ENCODE results near the gene HIPK1. TPM values are rescaled to one million over a fixed set of nuclear protein-coding genes. Genes with fewer than 3 reads are reported as not detected.

Gene HIPK1
- total RNA-seq, 1 donor from 2014 or later = 52.2 TPM

DNA sequence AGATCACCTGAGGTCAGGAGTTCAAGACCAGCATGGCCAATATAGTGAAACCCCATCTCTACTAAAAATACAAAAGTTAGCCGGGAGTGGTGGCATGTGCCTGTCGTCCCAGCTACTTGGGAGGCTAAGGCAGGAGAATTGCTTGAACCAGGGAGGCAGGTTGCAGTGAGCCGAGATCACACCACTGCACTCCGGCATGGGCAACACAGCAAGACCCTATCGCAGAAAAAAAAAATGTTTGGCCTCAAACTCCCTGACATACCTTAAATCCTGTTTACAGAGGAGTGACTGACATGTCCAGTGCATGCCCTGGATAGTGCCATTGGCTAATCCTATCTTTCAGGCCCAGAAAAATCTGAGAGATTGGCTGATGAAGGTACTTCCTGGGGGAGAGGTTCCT lies 12.2 kb upstream of the HIPK1 start:
- intact Hi-C loops (cut with micrococcal nuclease) = no loop called here
- no peak overlapping the region for H3K4me3 ChIP-seq
- H3K4me1 ChIP-seq = peaks cover 16% of the 10 kb centered on the region
- H3K27ac ChIP-seq (replicated peaks) = no peak overlapping the region
- TF ChIP-seq, protein P1, sequence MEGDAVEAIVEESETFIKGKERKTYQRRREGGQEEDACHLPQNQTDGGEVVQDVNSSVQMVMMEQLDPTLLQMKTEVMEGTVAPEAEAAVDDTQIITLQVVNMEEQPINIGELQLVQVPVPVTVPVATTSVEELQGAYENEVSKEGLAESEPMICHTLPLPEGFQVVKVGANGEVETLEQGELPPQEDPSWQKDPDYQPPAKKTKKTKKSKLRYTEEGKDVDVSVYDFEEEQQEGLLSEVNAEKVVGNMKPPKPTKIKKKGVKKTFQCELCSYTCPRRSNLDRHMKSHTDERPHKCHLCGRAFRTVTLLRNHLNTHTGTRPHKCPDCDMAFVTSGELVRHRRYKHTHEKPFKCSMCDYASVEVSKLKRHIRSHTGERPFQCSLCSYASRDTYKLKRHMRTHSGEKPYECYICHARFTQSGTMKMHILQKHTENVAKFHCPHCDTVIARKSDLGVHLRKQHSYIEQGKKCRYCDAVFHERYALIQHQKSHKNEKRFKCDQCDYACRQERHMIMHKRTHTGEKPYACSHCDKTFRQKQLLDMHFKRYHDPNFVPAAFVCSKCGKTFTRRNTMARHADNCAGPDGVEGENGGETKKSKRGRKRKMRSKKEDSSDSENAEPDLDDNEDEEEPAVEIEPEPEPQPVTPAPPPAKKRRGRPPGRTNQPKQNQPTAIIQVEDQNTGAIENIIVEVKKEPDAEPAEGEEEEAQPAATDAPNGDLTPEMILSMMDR (IDR thresholded peaks at IDR 0.05; ENCODE audit: borderline replicate concordance) = no peak
- no peak for DNase-seq
- H3K36me3 ChIP-seq = peaks cover under 1% of the 10 kb centered on the region
- H3K9me3 ChIP-seq (replicated peaks) = no peaks in the 10 kb centered on the region
- no peaks in the 10 kb centered on the region for H3K27me3 ChIP-seq (ENCODE audit: low read depth)

DNA sequence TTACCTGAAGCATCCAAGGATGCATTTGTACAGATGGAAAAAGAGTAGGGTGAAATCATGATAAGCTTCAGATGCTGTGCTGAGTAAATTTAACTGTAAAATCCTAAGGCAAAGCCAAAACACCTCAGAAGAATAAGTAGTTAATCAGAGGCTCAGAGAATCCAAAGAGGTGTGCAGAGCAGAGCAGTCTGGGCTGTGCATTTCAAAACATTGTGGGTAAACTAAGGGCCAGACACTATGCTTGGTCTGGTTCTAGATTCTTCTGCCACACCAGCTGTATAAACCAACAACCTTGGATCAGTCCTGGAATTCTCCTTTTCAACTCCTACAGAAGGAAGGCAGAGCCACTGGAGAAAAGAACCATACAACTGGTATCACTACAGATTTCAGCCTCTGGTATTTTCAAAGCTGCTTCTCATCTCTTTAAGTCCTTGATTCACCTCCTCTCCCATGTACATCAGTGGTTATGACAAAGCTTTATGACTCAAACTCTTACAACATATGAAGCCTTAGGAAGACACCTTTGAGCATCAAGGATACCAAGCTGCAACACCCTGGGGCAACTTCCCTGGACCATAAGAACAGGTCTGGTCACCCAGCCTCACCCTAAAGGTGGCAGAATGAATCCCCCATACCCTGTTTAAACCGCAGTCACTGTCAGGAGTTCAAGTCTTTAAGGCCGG lies 11.6 kb upstream of the HIPK1 start:
- TF ChIP-seq, protein P1 (IDR thresholded peaks at IDR 0.05; ENCODE audit: borderline replicate concordance) = no peak
- intact Hi-C loops (cut with micrococcal nuclease) = no loop called here
- Histone ChIP-seq H3K4me1 (peaks cover 11% of the 10 kb centered on the region), H3K9me3 (replicated peaks) (no peaks in the 10 kb centered on the region), H3K27ac (replicated peaks) (no peak overlapping the region), H3K4me3 (no peak overlapping the region), H3K36me3 (no peaks in the 10 kb centered on the region), H3K27me3 (ENCODE audit: low read depth) (no peaks in the 10 kb centered on the region)
- DNase-seq = no peak

GRCh38 chr1:113918243-113918642 lies 10.9 kb upstream of the HIPK1 start:
- no peak for DNase-seq
- TF ChIP-seq, protein P1 (IDR thresholded peaks at IDR 0.05; ENCODE audit: borderline replicate concordance) = no peak
- intact Hi-C loops (cut with micrococcal nuclease) = no loop called here

GRCh38 chr1:113922957-113923356 lies 6.2 kb upstream of the HIPK1 start:
- Histone ChIP-seq H3K4me3 (no peak overlapping the region), H3K27me3 (ENCODE audit: low read depth) (no peaks in the 10 kb centered on the region), H3K36me3 (no peaks in the 10 kb centered on the region), H3K9me3 (replicated peaks) (no peaks in the 10 kb centered on the region), H3K4me1 (peaks cover 4% of the 10 kb centered on the region), H3K27ac (replicated peaks) (no peak overlapping the region)
- TF ChIP-seq, protein P1 (IDR thresholded peaks at IDR 0.05; ENCODE audit: borderline replicate concordance) = no peak
- intact Hi-C loops (cut with micrococcal nuclease) = no loop called here
- no peak for DNase-seq

More at GRCh38 chr1:113918243-113918642, 10.9 kb upstream of the HIPK1 start:
- H3K9me3 ChIP-seq (replicated peaks) = no peaks in the 10 kb centered on the region
- peaks cover 4% of the 10 kb centered on the region for H3K4me1 ChIP-seq
- no peaks in the 10 kb centered on the region for H3K27me3 ChIP-seq (ENCODE audit: low read depth)
- no peaks in the 10 kb centered on the region for H3K36me3 ChIP-seq
- H3K27ac ChIP-seq (replicated peaks) = no peak overlapping the region
- no peak overlapping the region for H3K4me3 ChIP-seq

DNA sequence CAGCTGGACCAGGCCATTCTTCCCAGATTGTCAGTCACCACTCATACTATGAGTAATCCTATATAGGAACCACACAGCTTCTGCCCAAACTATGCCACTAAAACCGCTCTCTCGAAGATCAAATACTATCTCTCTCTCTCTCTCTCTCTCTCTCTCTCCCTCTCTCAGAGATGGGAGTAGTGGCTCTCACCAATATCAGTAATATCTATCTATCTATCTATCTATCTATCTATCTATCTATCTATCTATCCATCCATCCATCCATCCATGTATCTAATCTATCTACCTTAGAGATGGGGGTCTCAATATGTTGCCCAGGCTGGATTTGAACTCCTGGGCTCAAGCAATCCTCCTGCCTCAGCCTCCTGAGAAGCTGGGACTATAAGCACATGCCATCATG lies 4.7 kb upstream of the HIPK1 start:
- no peaks in the 10 kb centered on the region for H3K9me3 ChIP-seq (replicated peaks)
- H3K27me3 ChIP-seq (ENCODE audit: low read depth) = no peaks in the 10 kb centered on the region
- no peak for DNase-seq
- H3K36me3 ChIP-seq = no peaks in the 10 kb centered on the region
- intact Hi-C loops (cut with micrococcal nuclease) = no loop called here
- H3K4me3 ChIP-seq = no peak overlapping the region
- no peak overlapping the region for H3K27ac ChIP-seq (replicated peaks)
- TF ChIP-seq, protein P1 (IDR thresholded peaks at IDR 0.05; ENCODE audit: borderline replicate concordance) = no peak
- peaks cover 18% of the 10 kb centered on the region for H3K4me1 ChIP-seq
